ENCODE measurements around the gene SPATA31C2.
"Not testable (repeated sequence)": the region's sequence is repeated elsewhere in the genome, so short reads cannot be mapped to it uniquely, and the experiment has no call there.

Gene SPATA31C2
- 0 reads per million in 2 donors for total RNA-seq

DNA sequence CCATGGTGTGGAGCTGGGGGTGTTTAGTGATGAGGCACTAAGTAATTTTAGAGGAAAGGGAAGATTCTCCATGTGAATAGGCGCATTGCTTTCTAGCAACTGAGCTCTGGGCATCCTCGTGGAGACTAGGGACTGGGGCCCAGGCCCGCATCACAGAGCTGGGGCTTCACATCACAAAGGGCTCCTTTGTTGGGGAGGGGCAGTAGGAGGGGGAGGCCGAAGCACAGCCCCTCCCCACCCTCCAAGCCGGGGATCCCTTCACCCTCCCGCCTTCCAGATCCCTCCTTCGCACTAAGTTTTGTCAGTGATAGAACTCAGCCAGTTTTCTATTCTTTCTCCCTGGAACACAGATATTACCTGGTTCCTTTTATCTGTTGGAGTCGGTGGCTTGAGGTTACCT, at the start of gene SPATA31C2:
Gene SPATA31C2 (minus strand): TSS at position 101 of the 400 bp plus-strand sequence. CDS start 29 bp downstream, at position 72.
- DNase-seq = not testable (repeated sequence)

DNA sequence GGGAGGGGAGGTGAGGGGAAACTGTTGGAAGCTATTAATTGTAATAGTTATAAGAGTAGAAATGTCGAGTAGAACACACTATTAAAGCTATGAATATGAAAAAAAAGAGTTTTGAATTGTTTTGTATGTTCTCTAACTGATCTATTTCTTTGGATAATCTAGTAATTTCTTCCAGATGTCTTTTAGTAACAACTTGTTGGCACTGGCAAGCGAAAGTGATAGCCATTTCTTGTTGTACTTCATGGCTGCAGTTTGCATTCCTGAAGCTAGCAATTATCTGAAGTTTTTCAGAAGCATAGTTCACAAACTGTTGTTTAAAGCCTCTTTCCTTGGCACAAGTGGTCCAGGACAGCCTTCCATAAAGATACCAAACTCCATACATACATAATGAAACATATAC, 49.4 kb upstream of the SPATA31C2 start:
- no peak for DNase-seq

DNA sequence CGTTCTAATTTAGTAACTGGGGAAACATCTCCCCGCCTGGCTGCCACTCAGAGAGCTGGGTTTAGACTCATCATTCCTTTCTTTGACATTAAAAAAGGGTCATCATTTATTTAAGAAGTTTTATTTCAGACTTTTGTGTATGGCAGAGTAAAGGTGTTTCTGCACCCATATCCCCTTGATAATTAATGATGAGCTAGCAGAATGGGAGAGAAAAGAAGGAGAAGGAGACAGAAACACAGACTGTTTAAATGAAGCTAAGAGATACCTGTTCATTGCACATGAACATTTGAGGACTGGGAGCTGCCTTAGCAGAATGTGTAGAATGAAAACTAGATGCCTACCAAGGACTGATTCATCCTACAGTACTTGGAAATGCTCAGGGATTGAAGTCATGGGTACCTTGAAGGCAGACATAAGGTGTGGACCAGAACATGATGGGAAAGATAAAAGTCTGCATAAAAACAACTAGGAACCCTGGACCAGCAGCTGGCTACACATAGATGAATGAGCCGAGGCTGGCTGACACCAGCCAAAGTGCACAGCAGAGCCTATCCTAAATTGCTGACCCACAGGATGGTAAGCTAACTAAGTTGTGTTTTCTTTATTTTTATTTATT, 48.3 kb upstream of the SPATA31C2 start:
- no peak for DNase-seq

DNA sequence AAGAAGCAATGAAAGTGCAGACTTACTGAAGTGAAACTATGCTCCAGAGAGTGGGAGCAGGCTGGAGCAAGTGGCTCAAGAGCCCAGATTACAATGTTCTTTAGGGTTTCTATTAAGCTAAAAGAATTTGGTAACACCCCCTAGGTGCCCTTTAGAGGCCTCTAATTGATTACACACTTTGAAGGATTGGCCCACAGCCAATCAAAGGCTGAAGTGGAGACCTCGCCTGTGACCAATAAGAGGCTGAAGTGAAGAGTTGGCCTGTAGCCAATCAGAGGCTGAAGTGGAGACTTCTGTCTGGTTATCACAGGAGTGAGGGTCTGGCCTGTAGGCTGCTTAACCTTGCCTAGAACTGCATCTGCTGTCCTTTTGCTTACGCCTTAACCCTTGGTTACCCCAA, 46.7 kb upstream of the SPATA31C2 start:
- DNase-seq = no peak

DNA sequence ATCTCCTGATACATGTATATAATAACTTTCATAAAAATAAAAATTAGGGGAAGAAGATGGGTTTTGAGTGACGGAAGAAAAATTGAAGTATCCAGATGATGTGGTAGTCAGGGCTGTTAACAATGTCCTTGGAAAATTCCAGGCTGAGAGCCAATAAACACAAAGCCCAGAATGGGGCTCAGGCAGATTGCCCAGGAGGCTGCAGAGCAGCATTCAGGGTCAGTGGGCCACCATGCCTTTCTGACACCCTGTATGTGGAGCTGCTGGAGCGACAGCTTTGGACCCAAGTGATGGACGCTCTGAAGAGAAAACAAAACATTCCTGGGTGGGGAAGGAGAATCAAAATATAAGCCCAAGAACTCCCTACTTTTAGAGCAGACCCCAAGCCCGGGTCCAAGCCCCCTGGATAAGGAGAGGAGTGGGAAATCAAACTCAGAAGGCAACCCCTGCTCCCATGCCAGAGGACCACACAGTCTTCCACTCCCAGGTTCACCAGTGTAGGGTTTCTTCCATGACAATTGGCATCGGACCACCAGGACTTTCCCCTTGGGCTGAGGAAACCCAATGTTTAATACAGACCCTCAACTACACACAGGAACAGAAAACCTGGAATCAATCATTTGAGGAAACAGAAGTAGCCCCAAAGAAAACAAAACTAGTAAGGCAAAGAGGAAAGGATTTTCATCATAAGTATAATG, 45.7 kb upstream of the SPATA31C2 start:
- DNase-seq = no peak

DNA sequence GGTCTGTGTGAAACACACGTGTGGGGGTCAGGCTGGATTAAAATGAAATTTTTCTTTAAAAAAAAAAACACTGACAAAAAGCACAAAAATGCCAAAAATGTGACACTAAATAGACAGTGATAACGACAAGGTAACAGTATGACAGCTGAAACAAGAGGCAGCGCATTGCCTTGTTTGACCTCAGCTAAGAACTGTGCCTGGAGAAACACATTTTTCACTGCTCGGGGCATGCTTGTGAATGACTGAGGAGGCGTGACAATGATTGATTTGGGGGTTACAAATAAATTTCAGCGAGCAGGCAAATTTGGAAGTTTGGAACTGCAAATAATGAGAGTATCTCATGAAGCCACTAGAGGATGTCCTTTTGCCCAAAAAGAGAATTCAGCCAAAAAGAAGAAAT, 44.2 kb upstream of the SPATA31C2 start:
- no peak for DNase-seq

DNA sequence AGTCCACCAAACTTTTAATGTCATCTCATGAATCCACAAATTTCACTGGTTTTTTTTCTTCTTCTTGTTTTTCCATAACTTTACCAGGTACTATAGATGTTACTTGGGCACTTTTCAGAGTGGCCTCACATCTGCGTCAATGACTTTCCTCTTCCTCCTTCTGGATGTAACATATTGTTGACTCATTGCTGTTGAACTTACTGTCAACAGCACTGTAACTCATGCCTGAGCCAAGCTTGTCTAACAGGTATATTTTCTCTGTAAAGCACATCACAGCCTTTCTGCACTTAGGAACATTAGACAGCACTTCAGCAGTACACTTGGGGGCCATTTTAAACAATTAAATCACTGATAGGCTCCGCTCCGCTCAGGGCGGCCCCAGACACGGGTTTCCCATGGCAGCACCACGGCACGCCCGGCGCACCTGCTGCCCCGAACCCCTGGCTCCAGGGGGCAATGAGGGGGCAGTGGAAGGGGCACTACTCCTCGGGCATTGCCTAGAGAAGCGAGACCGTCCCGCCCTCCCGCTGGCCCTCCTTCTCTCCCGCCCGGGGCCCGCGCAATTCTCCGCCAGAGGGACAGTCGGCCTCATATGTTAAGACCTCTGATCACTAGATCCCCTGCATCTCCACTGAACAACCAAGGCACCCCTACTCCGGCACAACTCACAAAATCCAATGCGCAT, 41.9 kb upstream of the SPATA31C2 start:
- no peak for DNase-seq

DNA sequence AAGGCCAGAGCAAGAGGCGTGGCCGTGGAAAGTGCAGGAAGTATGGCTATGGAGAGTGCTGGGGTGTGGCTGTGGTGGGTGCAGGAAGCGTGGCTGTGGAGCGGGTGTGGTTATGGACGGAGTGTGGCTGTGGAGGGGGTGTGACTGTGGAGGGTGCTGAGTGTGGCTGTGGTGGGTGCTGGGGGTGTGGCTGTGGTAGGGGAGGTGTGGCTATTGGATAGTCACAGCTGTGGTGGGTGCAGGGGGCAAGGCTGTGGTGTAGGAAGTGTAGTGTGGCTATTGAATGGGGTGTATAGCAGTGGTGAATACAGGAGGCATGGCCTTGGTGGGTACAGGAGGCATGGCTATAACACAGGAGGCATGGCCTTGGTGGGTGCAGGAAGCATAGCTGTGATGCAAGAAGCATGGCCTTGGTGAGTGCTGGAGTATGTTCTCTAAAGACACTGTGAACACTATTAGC, 40.8 kb upstream of the SPATA31C2 start:
- peak; percentile 3 for DNase-seq

DNA sequence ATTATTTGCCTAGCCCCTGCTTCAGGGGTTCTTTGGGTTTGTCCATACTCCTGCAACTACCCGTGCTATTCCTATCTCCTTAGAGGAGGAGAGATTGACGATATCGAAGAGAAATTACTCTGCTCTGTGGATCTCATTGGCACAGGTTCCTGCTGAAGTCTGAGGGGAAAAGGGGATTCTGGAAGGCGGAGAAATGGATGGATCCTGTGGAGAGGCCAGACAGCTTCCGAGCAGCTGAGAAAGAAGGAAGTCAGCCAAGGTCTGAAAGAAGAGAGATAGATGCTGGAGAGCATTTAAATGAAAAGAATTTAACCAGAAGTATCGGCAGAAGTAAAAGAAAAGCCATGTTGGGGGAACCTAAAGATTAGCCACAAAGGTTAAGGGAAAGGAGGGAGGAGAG, 40.4 kb upstream of the SPATA31C2 start:
- no peak for DNase-seq

DNA sequence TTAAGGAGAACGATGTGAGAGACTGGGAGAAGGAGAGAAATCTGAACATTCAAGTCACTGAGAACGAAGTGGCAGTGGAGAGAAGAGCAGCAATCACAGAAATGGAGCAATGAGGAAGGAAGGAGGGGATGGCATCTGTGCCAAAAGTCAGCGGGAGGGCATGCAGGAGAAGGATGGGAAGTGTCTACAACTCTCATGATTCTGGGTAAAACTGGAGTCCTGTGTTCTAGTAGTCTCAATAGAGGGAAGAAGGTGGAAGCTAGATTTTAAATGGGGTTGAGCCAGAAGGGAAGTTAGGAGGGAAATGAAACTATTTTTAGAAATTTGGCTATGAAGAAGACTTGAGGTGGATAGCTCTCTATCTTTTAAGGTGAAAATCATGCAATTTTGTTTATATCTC, 39.1 kb upstream of the SPATA31C2 start:
- DNase-seq = no peak

DNA sequence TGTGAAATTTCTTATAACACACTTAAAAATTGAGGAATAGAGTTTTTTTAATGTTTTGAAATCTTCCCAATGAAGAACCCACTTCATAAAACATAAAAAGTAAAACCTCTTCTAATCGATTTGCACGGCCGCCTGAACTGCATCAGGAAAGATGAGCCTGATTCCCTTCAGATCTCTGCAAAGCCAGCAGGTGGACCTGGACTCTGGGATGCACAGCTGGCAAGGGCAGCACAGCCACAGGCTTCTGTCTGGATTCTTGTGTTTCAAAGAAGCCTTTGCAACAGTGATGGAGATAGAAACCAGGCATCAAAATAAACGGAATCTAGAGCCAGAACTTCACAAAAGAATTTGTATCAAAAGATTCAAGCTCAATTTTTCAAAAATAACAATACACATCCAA, 36.0 kb upstream of the SPATA31C2 start:
- no peak for DNase-seq

DNA sequence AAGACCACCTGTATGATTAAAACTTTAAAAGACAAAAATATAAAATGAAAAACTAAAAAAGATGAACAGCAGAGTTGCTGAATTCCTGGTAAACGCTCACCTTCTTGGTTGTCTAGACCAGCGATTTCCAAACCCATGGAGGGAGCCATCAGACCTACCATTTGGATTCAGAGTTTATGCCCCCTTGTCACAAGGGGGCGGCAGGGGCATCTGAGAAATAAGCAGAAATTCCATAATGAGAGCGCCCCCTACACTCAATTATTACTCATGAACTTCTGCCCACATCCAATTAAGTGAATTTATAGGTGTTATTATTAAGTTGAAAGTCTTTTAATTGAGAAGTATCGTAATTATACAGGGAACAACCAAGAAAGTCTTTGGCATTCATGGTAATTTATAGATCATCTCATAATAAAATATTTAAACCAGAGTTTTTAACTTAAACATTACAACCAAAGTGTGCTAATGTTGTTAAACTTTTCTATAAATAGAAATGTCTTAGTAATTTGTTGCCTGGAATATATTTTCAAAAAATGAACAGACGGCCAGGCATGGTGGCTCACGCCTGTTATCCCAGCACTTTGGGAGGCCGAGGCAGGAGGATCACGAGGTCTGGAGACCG, 35.2 kb upstream of the SPATA31C2 start:
- peak; percentile 23 for DNase-seq

DNA sequence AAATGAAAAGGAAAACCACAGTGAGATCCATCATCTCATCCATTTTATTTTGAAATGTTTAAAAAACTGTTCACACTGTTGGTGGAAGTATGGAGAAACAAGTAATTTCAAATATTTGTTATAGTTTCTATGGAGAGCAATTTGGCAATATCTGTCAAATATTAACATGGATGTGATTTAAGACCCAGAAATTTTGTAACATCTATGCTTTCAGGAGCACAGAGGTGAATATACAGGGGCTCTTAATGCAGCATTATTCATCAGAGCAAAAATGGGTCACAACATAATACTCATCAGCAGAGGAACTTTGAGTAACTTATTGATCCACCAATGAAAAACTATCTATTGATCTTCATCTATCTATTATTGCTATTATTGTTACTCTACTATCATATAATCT, 31.4 kb upstream of the SPATA31C2 start:
- DNase-seq = no peak

DNA sequence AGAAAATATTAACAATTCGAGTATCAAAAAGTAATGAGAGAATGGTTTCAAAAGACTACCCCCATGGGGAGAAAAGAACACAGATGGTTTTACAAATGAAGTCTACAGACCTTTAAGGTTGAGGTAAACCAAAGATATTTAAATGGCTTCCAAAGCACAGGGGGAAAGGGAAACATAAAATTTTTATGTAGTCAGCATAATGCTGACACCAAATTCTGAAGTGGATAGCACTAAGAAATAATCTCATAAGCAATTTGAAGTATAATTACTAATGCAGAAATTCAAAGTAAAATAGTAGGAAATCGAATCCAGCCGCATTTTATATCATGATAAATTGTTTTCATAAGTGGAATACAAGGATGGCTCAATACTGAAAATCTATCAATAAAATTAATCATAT, 30.3 kb upstream of the SPATA31C2 start:
- DNase-seq = no peak

DNA sequence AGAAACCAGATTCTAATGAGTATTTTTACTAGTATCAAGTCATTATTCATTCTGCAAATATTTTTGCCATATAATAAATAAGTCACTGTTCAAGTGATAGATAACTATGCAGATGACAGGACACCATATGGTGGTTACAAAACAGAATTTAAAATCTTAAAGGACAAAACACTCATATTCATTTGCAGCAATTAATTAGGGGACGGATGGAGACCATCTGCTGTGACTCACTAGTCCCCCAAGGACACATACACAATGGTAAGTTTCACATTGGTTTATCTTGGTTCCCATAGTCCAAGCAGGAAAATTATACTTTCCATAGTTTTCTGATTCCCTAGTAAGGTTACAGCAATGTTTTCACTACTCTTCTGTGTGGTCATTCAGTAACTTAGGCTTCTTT, 28.4 kb upstream of the SPATA31C2 start:
- no peak for DNase-seq

DNA sequence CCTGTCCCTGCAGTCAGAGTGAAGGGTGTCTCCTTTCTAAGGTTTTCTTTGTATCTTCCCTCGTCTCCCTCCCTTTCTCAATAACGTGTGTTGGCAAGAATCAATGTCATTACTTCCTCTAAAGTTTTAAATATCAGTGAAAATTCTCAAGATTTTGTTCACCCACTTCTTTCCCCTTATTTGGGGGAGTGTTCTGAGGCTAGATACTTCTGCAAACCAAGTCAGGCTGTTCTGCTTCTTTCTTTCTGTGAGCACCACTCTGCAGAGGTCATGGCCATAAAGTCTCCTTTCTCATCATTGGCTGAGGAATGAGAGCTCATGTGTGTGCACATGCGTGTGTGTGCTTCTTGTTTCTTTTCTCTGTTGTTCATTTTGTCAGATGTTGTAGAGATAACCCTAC, 26.6 kb upstream of the SPATA31C2 start:
- no peak for DNase-seq

DNA sequence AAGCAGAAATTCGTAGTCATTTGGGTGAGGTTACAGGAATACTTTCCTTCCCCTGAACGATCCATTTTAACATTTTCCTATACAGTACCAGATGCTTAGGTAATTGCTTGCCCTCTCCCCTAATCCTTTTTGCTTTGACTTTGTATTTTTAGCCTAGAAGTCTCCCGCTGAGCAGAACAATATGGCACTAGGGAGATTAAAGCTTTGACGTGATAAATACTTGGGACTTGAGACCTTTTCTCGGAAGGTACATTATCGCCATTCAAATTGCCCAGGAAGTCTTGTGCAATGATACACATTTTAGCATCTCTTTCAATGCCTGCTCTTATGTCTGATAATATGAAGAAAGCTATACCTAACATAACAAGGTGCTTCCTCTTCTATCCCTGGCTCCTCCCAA, 22.9 kb upstream of the SPATA31C2 start:
- no peak for DNase-seq

DNA sequence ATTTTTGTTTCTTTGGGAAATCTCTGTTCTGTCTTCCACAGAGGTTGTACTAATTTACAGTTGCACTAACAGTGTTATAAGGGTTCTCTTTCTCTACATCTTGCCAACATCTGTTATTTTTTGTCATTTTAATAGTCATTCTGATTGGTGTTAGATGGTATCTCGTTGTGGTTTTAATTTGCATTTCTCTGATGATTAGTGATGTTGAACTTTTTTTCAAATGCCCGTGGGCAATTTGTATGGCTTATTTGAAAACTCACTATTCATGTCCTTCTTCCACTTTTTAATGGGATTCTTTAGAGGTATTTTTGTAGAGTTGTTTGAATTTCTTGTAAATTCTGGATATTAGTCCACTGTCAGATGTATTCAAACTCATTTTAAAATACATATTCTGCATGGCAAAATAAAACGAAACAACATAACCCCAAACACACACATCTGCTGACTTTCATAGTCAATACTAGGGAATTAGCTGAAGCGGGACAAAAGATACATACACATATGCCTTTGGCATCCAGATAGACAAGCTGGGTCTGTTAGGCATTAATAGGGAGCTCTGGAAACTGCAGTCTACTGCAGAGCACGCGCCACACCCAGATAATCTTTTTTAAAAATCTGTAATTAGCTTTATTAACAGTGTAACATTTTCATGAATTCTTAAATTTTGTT, 5.8 kb upstream of the SPATA31C2 start:
- DNase-seq = no peak

DNA sequence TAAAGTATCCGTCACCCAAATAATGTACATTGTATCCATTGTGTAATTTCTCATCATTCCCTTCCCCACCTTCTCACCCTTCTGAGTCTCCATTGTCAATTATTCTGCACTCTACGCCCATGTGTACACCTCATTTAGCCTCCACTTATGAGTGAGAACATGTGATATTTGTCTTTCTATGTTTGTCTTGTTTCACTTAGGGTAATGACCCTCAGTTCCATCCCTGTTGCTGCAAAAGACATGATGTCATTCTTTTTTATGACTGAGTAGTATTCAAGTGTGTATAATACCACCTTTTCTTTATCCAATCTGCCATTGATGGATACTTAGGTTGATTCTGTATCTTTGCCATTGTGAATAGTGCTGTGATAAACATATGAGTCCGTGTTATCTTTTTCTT, 4.9 kb upstream of the SPATA31C2 start:
- no peak for DNase-seq

DNA sequence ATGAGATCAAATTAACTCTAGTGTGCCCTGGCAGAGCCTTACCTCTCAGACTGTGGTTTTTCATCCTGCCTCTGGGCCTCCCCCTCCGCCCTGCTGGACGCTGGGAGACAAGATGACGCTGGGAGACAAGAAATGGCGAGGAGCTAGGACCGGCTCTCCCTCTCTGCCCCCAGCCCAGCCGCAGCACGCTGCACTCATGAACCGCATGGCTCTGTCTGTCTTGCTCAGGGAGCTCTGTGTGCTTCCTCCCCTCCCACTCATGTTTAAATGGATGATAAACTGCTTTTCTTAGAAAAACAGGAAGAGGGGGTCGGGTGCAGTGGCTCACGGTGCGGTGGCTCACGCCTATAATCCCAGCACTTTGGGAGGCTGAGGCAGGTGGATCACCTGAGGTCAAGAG, 4.7 kb downstream of the SPATA31C2 start:
- DNase-seq = not testable (repeated sequence)

DNA sequence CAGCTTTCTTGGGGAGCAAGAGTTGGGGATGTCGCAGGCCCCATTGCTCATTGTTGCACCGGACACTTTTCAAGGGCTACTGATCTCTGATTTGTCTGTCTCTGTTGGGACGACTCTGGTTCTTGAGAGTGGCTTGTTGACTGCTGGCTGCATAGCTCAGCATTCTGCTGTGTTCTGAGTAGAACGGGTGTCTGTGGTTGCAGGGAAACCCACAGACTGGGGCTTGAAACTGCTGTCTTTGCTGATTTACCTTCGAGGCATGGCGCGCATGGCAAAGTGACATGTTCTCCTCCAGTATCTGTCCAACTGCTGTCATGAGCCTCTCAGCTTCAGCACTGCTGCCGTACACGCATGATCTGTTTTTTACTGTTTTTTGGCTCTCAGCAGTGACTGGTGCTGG, 8.7 kb downstream of the SPATA31C2 start:
- not testable (repeated sequence) for DNase-seq

DNA sequence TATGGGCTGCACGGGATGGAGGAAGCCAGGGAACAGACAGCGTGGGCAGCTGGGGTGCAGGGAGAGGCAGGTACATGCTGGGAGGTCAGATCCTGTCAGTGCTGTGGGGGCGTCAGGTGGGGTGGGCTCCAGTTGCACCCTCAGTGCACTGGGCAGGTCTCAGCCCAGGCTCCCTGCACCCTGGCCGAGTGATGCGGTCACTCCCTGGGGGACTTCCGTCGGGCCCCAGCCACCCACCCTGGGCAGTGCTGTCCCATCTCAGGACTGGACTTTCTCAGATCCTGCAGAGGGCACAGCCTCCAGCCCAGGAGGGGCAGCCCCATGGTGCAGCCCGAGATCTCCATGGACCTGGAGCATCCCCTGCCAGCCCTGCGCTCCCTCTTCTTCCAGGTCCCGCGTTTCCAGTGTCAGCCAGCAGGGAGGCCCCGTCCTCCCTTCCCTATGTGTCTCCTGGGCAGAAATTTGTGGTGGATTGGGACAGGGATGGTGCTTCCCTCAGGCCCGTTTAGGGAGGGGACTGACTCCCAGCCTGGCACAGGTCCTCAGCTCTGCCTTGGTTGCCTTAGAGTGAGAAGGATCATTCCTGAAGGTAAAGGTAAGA, 10.5 kb downstream of the SPATA31C2 start:
- DNase-seq = not testable (repeated sequence)

DNA sequence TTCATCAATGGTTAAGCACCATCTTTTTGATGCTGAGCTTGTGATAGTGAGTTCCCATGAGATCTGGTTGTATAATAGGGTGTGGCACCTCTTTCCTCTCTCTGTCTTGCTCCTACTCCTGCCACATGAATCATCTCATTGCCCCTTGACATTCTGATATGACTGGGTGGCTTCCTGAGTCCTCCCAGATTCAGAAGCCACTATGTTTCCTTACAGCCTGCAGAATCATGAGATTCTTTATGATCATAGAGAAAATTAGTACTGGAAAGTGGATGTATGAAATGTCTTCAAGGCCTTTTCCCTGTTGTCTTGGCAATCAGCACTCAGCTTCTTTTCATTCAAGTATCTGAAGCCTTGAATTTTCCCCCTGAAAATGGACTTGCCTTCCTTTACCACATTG, 14.9 kb downstream of the SPATA31C2 start:
- not testable (repeated sequence) for DNase-seq
